ENCODE data around the gene SOX6.
A peak's percentile ranks its signal among the peaks of the same experiment; 100 is the strongest.

SOX6 gene

DNA sequence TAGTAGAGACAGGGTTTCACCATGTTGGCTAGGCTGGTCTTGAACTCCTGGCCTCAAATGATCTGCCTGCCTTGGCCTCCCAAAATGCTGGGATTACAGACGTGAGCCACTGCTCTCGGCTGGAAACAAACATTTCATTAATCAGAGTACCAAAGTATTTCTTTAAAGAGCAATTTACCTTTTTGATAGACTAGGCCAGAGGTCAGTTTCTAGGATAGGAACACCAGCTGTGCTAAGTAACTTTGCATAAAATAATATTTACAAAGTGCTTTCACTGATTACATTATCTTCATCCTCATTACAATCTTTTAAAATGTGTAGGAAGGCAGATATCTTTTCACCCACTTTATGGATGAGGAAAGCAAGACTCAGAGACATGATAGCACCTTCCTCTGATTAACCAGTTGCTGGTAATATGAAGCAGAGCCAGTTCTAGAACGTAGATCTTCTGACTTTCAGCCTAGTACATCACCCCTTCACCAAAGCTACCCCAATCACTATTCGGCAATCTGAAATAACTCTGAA is 355.2 kb downstream of the SOX6 start:
- DNase-seq (ENCODE audit: extremely low read depth, low read depth), result no peak
- H3K4me3 ChIP-seq (replicated peaks; ENCODE audit: low read depth, low read length), result no peak overlapping the region
- no peak for TF ChIP-seq CTCF (IDR thresholded peaks at IDR 0.05; ENCODE audit: low read depth, low read length, missing control alignments)

GRCh38 chr11:16000065-16000464 is 356.3 kb downstream of the SOX6 start:
- no peak for DNase-seq (ENCODE audit: extremely low read depth, low read depth)
- TF ChIP-seq CTCF (IDR thresholded peaks at IDR 0.05; ENCODE audit: low read depth, low read length, missing control alignments), result no peak
- H3K4me3 ChIP-seq (replicated peaks; ENCODE audit: low read depth, low read length), result no peak overlapping the region

GRCh38 chr11:15993345-15993744 is 363.0 kb downstream of the SOX6 start:
- TF ChIP-seq CTCF (IDR thresholded peaks at IDR 0.05; ENCODE audit: low read depth, low read length, missing control alignments), result no peak
- no peak overlapping the region for H3K4me3 ChIP-seq (replicated peaks; ENCODE audit: low read depth, low read length)
- no peak for DNase-seq (ENCODE audit: extremely low read depth, low read depth)

- no peak for DNase-seq (ENCODE audit: extremely low read depth, low read depth)
- TF ChIP-seq CTCF (IDR thresholded peaks at IDR 0.05; ENCODE audit: low read depth, low read length, missing control alignments), result no peak
- no peak overlapping the region for H3K4me3 ChIP-seq (replicated peaks; ENCODE audit: low read depth, low read length)
Observed at GRCh38 chr11:15991215-15991614, 365.1 kb downstream of the SOX6 start.

DNA sequence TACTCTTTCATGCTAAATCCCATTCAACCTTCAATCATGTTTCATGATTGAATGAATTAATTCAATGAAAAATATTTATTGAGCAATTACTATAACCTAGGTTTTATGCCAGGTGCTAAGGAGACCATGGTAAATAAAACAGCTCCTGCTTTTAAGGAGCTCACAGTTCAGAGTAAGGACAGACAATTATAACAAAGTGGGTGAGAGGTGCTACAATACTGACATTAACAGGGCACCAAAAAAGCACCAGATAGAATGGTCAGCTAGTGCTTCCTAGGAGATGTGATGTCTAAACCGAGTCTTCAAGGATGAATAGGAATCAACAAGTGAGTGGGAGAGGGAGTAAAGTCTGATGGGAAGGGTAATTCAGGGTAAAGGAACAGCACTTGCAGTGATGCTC is 366.7 kb downstream of the SOX6 start:
- no peak for DNase-seq (ENCODE audit: extremely low read depth, low read depth)
- no peak for TF ChIP-seq CTCF (IDR thresholded peaks at IDR 0.05; ENCODE audit: low read depth, low read length, missing control alignments)
- H3K4me3 ChIP-seq (replicated peaks; ENCODE audit: low read depth, low read length), result no peak overlapping the region

GRCh38 chr11:15988693-15989231 is 367.6 kb downstream of the SOX6 start:
- H3K4me3 ChIP-seq (replicated peaks; ENCODE audit: low read depth, low read length), result no peak overlapping the region
- peak; percentile 14 for TF ChIP-seq CTCF (IDR thresholded peaks at IDR 0.05; ENCODE audit: low read depth, low read length, missing control alignments)
- no peak for DNase-seq (ENCODE audit: extremely low read depth, low read depth)

- no peak for TF ChIP-seq CTCF (IDR thresholded peaks at IDR 0.05; ENCODE audit: low read depth, low read length, missing control alignments)
Observed at GRCh38 chr11:15988016-15988550, 368.3 kb downstream of the SOX6 start.

More at GRCh38 chr11:15988016-15988550, 368.3 kb downstream of the SOX6 start:
- DNase-seq (ENCODE audit: extremely low read depth, low read depth), result no peak
- H3K4me3 ChIP-seq (replicated peaks; ENCODE audit: low read depth, low read length), result no peak overlapping the region

Data from HFF-Myc (cell line).